Measurements from ENCODE around the gene CETP. TPM values are rescaled to one million over a fixed set of nuclear protein-coding genes. Genes with fewer than 3 reads are reported as not detected.

The CETP gene
- total RNA-seq, 1 experiment from 2014 or later = not detected

DNA sequence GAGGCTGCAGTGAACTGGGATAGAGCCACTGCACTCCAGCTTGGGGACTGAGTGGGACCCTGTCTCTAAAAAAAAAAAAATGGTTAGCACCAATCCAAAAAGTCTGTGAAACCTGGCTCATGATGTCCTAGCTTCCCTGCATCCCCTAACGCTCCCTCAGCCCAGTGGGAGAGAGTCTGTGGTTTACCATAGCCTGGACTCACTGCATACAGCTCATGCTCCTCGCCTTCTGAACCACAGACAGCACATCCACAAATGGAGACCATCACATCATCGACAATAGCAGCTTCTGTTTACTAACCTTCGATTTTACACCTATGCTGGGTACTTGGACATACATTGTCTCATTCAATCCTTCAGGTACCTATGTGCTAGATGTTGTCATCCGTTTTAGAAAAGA is 71.2 kb downstream of the CETP start:
- H3K79me2 ChIP-seq (ENCODE audit: low read length) = no peaks in the 10 kb centered on the region
- no peaks in the 10 kb centered on the region for H3F3A ChIP-seq (ENCODE audit: low read length, unreplicated experiment)
- no peak overlapping the region for H3K9ac ChIP-seq (ENCODE audit: low read length)
- H3K4me1 ChIP-seq (ENCODE audit: insufficient read depth, low read length) = no peaks in the 10 kb centered on the region
- no peak overlapping the region for H3K4me3 ChIP-seq (ENCODE audit: low read length)
- ChIA-PET CTCF (interaction anchor here (0.6 kb wide), 1 partner anchor 56 kb away, joined by 6 read pairs; no protein-coding TSS in a partner anchor), POLR2A (ENCODE audit: unreplicated experiment) (no interaction called here)
- H3K9me3 ChIP-seq (ENCODE audit: low read length) = no peaks in the 10 kb centered on the region
- H4K20me1 ChIP-seq (ENCODE audit: low read length) = no peaks in the 10 kb centered on the region
- TF ChIP-seq EZH2 (IDR thresholded peaks at IDR 0.05; ENCODE audit: low read length, unreplicated experiment) = no peak
- no peak for TF ChIP-seq CTCF (conservative IDR thresholded peaks at IDR 0.05; ENCODE audit: low read depth, low read length)
- TF ChIP-seq EZH2phosphoT487 (IDR thresholded peaks at IDR 0.05; ENCODE audit: borderline replicate concordance, low read length) = no peak
- BruUV-seq (replicated peaks) = no TSS peak
- H3K9me2 ChIP-seq (replicated peaks; ENCODE audit: low read length) = no peaks in the 10 kb centered on the region
- intact Hi-C loops (cut with micrococcal nuclease) = no loop called here
- no peak for ATAC-seq
- H2AFZ ChIP-seq (ENCODE audit: low read length) = no peak overlapping the region
- no peak for DNase-seq
- no peaks in the 10 kb centered on the region for H3K36me3 ChIP-seq (ENCODE audit: low read depth, low read length)
- no peak overlapping the region for H3K4me2 ChIP-seq (ENCODE audit: low read length)
- H3K27ac ChIP-seq (ENCODE audit: low read length) = no peak overlapping the region
- H3K27me3 ChIP-seq (ENCODE audit: low read length) = no peaks in the 10 kb centered on the region

Other genes with a start within 250 kb of the CETP start
- 94.5 and 98.6 TPM in 2 replicates for gene NUP93, start 231.8 kb upstream of the CETP start, total RNA-seq (2014; rRNA removed)
- not detected in 2 replicates for gene SLC12A3, start 96.7 kb upstream of the CETP start, total RNA-seq (2014; rRNA removed)
- 50.1 and 54.9 TPM in 2 replicates for gene HERPUD1, start 29.8 kb upstream of the CETP start, total RNA-seq (2014; rRNA removed)
- gene NLRC5, start 27.6 kb downstream of the CETP start, total RNA-seq (2014; rRNA removed) = 0.98 and 4.4 TPM in 2 replicates
- 14.5 and 18.1 TPM in 2 replicates for gene CPNE2, start 130.6 kb downstream of the CETP start, total RNA-seq (2014; rRNA removed)
- 45.6 and 56.4 TPM in 2 replicates for gene PSME3IP1, start 224.1 kb downstream of the CETP start, total RNA-seq (2014; rRNA removed)
- gene RSPRY1, start 224.4 kb downstream of the CETP start, total RNA-seq (2014; rRNA removed) = 17.5 and 18.3 TPM in 2 replicates

All from PC-3 (cell line).